GM20431 (cell line): ENCODE measurements around the gene NKAPD1.

Experiments
- in situ Hi-C: fragments of 300-500 bp; cut with MseI, MboI; formaldehyde crosslinking; loops from one replicate; pipeline ENCODE4 v1.15.0; 2020; ENCODE audit warnings: low sequenced_read_pairs; ENCODE audit not compliant: unreplicated experiment

NKAPD1 gene

GRCh38 chr11:112134473-112134872, 60.4 kb downstream of the NKAPD1 start:
- in situ Hi-C loops: no loop called here
